ENCODE results near the gene ACSM2B. TPM values are rescaled to one million over a fixed set of nuclear protein-coding genes. Genes with fewer than 3 reads are reported as not detected.
"Not testable (repeated sequence)": the region's sequence is repeated elsewhere in the genome, so short reads cannot be mapped to it uniquely, and the experiment has no call there.

The ACSM2B gene
- total RNA-seq, 6 experiments from 2014 or later: 192 to 603 (median 408) TPM

DNA sequence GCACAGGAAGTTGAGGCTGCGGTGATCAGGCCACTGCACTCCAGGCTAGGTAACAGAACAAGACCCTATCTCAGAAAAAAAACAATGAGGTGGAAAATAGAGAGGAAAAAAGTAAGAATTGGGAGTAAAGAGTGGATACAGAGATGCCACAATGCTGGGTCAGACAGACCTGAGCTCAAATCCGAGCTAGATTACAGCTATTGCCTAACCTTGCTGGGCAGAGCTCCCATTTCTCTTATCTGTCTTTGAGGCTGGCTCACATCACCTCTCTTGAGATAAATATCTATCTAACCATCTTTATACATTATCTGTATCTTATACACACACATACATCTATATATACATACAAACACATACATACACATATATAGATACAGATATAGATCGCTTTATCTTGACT, 59.0 kb downstream of the ACSM2B start:
- TF ChIP-seq, protein P1, sequence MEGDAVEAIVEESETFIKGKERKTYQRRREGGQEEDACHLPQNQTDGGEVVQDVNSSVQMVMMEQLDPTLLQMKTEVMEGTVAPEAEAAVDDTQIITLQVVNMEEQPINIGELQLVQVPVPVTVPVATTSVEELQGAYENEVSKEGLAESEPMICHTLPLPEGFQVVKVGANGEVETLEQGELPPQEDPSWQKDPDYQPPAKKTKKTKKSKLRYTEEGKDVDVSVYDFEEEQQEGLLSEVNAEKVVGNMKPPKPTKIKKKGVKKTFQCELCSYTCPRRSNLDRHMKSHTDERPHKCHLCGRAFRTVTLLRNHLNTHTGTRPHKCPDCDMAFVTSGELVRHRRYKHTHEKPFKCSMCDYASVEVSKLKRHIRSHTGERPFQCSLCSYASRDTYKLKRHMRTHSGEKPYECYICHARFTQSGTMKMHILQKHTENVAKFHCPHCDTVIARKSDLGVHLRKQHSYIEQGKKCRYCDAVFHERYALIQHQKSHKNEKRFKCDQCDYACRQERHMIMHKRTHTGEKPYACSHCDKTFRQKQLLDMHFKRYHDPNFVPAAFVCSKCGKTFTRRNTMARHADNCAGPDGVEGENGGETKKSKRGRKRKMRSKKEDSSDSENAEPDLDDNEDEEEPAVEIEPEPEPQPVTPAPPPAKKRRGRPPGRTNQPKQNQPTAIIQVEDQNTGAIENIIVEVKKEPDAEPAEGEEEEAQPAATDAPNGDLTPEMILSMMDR (IDR thresholded peaks at IDR 0.05): no peak
- TF ChIP-seq POLR2A (IDR thresholded peaks at IDR 0.05): no peak
- intact Hi-C loops (cut with DNase I): no loop called here
- 63% methylated on average over 3 of the region's 3 CpGs for WGBS (ENCODE audit: insufficient coverage, low coverage, low lambda C conversion rate, missing lambda C conversion rate)

DNA sequence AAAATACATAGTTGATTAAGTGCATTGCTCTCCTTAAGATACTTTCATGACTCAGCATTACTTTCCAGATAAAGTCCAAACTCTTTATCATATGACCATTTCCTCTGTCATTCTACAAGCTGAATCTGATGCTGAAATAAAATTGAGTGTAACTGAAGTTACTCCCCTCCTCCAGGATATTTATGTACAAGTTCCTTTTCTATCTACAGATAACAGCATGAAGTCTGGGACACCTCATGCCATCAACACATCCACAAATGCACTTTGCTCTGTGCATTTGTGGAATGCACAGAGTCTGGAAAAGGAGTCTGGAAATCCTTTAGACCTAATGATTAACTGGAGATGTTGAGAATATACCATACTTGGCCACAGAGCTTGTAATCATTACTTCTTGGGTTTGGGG, 60.5 kb downstream of the ACSM2B start:
- Histone ChIP-seq H3K4me1 (no peaks in the 10 kb centered on the region), H3K36me3 (no peaks in the 10 kb centered on the region), H3K27ac (no peak overlapping the region), H3K9me3 (no peaks in the 10 kb centered on the region), H3K4me3 (no peak overlapping the region), H3K27me3 (no peaks in the 10 kb centered on the region)
- intact Hi-C loops (cut with DNase I): no loop called here
- ATAC-seq: no peak
- TF ChIP-seq, protein P1 (IDR thresholded peaks at IDR 0.05): no peak
- no peak for TF ChIP-seq POLR2A (IDR thresholded peaks at IDR 0.05)
- no peak for DNase-seq

More for the DNA sequence above, 59.0 kb downstream of the ACSM2B start:
- peak; percentile 90 to 98 (median 94) for ATAC-seq
- H3K36me3 ChIP-seq: no peaks in the 10 kb centered on the region
- H3K27me3 ChIP-seq: no peaks in the 10 kb centered on the region
- H3K9me3 ChIP-seq: no peaks in the 10 kb centered on the region
- no peak overlapping the region for H3K4me3 ChIP-seq
- peak in 1 of 3 donors; percentile 68 for DNase-seq
- H3K27ac ChIP-seq: no peak overlapping the region
- H3K4me1 ChIP-seq: no peaks in the 10 kb centered on the region

DNA sequence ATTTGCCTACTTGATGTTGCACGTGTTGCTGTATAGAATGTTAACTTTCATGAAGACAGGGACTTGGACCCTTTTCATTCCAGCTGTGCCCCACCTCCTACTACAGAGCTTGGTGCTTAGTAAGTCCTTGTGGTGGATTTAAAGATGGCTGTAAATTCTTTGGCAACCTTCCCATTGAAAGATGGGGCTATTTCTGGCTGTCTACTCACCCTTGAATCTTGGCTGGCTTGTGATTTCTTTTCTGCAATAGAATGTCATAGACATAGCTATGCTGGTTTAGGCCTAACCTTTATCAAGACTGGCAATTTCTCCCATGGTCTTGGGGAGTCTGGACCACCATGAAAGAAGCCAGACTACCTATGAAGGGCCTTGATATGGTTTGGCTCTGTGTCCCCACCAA, 65.8 kb downstream of the ACSM2B start:
- intact Hi-C loops (cut with DNase I): no loop called here
- 73% methylated on average over 1 of the region's 1 CpG for WGBS (ENCODE audit: insufficient coverage, low coverage, low lambda C conversion rate, missing lambda C conversion rate)
- no peaks in the 10 kb centered on the region for H3K36me3 ChIP-seq
- H3K9me3 ChIP-seq: no peaks in the 10 kb centered on the region
- DNase-seq (no peak), ATAC-seq (no peak)
- no peak overlapping the region for H3K4me3 ChIP-seq
- no peaks in the 10 kb centered on the region for H3K4me1 ChIP-seq
- no peaks in the 10 kb centered on the region for H3K27me3 ChIP-seq
- TF ChIP-seq POLR2A (IDR thresholded peaks at IDR 0.05): no peak
- TF ChIP-seq, protein P1 (IDR thresholded peaks at IDR 0.05): no peak
- H3K27ac ChIP-seq: no peak overlapping the region

DNA sequence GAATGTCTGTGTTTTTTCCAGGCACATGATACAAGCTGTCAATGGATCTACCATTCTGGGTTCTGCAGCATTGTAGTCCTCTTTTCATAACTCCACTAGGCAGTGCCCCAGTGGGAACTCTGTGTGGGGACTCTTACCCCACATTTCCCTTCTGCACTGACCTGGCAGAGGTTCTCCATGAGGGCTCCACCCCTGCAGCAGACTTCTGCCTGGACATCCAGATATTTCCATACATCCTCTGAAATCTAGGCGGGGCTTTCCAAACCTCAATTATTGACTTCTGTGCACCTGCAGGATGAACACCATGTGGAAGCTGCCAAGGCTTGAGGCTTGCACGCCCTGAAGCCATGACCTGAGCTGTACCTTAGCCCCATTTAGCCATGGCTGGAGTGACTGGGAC, 68.9 kb downstream of the ACSM2B start:
- TF ChIP-seq, protein P1 (IDR thresholded peaks at IDR 0.05): no peak
- no peak for TF ChIP-seq POLR2A (IDR thresholded peaks at IDR 0.05)
- DNase-seq: no peak
- H3K36me3 ChIP-seq: no peaks in the 10 kb centered on the region
- no peak for ATAC-seq
- no CpG with 5 or more reads among the region's 2 CpGs for WGBS (ENCODE audit: insufficient coverage, low coverage, low lambda C conversion rate, missing lambda C conversion rate)
- H3K4me3 ChIP-seq: no peak overlapping the region
- H3K9me3 ChIP-seq: no peaks in the 10 kb centered on the region
- intact Hi-C loops (cut with DNase I): no loop called here
- H3K27ac ChIP-seq: no peak overlapping the region
- H3K4me1 ChIP-seq: no peaks in the 10 kb centered on the region
- H3K27me3 ChIP-seq: no peaks in the 10 kb centered on the region

DNA sequence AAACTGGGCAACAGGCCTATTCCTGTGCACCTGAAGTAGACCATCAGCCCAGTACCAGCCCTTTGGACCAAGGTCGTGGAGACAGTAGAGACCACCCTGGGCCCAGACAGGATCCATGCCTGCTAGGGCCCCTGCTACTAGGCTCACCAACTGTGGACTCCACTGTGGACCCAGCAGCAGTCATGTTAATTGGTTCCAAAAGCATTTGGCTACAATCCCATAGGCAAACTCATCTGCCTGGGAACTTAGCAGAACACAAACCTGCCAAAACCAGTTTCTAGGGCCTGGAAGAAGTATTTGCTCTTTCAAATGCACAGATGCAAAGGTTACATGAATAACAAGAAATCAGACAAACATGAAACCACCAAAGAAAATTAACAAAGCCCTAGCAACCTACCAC, 71.7 kb downstream of the ACSM2B start:
- H3K9me3 ChIP-seq: no peaks in the 10 kb centered on the region
- intact Hi-C loops (cut with DNase I): no loop called here
- H3K4me1 ChIP-seq: no peaks in the 10 kb centered on the region
- TF ChIP-seq, protein P1 (IDR thresholded peaks at IDR 0.05): no peak
- no peak for TF ChIP-seq POLR2A (IDR thresholded peaks at IDR 0.05)
- 83% methylated on average over 1 of the region's 1 CpG for WGBS (ENCODE audit: insufficient coverage, low coverage, low lambda C conversion rate, missing lambda C conversion rate)
- DNase-seq: peak in 1 of 3 donors; percentile 59
- H3K4me3 ChIP-seq: no peak overlapping the region
- no peaks in the 10 kb centered on the region for H3K36me3 ChIP-seq
- H3K27ac ChIP-seq: no peak overlapping the region
- ATAC-seq: peak; percentile 62 to 91 (median 73)
- no peaks in the 10 kb centered on the region for H3K27me3 ChIP-seq

DNA sequence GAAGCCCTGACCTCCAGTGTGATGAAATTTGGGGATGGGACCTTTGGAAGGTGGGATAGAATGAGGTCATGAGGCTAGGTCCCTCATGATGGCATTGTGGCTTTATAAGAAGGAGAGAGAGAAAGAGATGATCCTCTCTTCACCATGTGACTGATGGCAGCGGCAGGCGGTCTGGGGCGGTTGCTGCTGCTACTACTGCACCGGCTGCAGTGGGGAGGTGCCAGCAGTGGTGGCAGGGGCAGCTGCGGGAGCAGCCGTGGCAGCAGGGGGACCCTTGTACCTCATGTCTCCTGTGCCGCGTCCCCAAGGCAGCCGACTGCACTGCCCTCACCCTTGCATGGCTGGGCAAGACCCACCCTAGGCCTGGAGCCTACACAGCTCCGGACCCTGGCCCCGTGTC, 84.7 kb downstream of the ACSM2B start:
- ATAC-seq: peak; percentile 59 to 73 (median 62)

DNA sequence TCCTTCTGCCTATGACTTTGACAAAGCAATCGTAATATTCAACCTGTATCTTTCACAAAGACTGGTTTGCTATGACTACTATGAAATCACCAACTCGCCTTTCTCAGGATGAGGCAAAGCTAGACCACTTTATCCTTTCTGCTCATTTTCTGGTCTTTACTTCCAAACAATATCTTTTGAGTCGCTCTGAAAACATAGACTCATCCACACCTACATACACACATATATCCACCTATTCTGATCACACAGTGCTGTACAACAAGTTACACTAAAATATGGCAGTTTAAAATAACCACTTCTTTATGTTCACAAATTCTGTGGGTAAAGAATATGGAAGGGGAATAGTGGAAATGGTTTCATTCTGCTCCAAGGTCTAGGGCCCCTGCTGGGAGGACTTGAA, 85.2 kb downstream of the ACSM2B start:
- H3K27me3 ChIP-seq; intact Hi-C loops (cut with DNase I); ATAC-seq; H3K9me3 ChIP-seq; H3K4me3 ChIP-seq; H3K27ac ChIP-seq; H3K4me1 ChIP-seq; DNase-seq: not testable (repeated sequence)
- WGBS (ENCODE audit: insufficient coverage, low coverage, low lambda C conversion rate, missing lambda C conversion rate): no CpG with 5 or more reads among the region's 3 CpGs
- H3K36me3 ChIP-seq: peaks cover 0 to 26% (median 12%) of the 10 kb centered on the region in 4 donors

More for the DNA sequence above, 84.7 kb downstream of the ACSM2B start:
- DNase-seq; H3K27me3 ChIP-seq; H3K9me3 ChIP-seq; intact Hi-C loops (cut with DNase I); H3K4me3 ChIP-seq; H3K4me1 ChIP-seq; H3K27ac ChIP-seq: not testable (repeated sequence)
- H3K36me3 ChIP-seq: peaks cover 0 to 21% (median 10%) of the 10 kb centered on the region in 4 donors
- no CpG with 5 or more reads among the region's 11 CpGs for WGBS (ENCODE audit: insufficient coverage, low coverage, low lambda C conversion rate, missing lambda C conversion rate)

Data from right lobe of liver (tissue), 6 donors.